GM21737 (cell line): Measurements from ENCODE around the gene C1orf141.
A peak's percentile ranks its signal among the peaks of the same experiment; 100 is the strongest.
"Not testable (repeated sequence)": the region's sequence is repeated elsewhere in the genome, so short reads cannot be mapped to it uniquely, and the experiment has no call there.

Experiments used
- ATAC-seq: cut with Tn5 transposase; IDR thresholded peaks from one replicate; pipeline ENCODE4 v1.9.1; 2021; ENCODE audit warnings: mild to moderate bottlenecking, moderate library complexity; ENCODE audit not compliant: unreplicated experiment

The C1orf141 gene

DNA sequence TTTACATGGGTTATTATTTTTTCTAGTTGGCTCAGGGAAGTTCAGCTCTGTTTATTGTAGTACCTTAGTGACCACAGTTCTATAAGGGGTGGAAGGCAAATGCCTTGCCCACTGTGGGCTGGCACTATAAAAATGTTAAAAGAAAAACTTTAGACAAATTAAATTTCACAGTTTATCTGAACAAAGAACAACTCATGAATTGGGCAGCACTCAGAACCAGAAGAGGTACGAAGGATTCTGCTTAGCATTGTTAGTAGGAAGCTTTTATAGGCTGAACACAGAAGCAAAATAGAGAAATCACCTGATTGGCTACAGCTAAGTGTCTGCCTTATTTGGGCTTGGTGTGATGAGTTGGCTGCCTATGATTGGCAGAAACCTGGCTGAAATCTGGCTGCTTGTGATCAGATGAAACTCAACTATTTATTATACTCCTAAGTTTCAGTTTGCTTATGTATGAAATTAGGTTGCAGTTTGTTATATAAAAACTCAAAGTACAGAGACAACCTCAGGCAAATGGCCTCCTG, 45.0 kb downstream of the C1orf141 start:
- no peak for ATAC-seq

DNA sequence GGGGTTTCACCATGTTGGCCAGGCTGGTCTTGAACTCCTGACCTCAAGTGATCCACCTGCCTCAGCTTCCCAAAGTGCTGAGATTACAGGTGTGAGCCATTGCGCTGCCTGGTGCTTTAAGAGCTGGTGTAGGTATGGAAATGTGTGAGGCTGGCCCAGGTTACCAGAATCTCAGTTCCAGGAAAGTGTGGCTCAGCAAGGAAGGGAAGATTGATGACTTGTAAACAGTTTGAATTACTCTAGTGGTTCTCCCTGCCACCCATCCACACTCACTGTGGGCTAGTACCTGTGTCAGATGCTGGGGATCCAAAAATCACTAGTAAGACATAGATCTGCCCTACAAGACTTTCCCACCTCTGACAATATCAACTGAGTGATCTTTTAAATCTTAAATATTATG, 46.3 kb downstream of the C1orf141 start:
- ATAC-seq, result no peak

DNA sequence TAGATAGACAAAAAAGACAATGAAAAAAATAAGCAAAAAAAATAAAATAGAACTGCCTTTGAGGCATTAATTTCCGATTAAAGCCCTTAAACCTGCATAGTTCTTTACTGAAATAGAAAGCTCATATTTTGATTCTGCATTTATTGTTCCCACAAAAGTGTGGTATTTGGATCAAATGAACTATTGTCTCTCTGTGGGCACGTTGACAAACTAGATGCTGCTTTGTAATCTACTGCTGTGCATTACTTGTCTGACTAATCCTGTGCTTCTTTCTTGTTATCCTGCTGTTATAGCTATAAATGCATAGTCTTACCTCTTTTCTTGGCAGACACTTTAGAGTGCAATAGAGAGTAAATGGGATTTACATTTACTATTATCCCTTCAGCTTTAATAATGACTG, 49.4 kb downstream of the C1orf141 start:
- ATAC-seq, result no peak

GRCh38 chr1:67084765-67085318, 49.9 kb downstream of the C1orf141 start:
- no peak for ATAC-seq

GRCh38 chr1:67078291-67078690, 56.5 kb downstream of the C1orf141 start:
- no peak for ATAC-seq

DNA sequence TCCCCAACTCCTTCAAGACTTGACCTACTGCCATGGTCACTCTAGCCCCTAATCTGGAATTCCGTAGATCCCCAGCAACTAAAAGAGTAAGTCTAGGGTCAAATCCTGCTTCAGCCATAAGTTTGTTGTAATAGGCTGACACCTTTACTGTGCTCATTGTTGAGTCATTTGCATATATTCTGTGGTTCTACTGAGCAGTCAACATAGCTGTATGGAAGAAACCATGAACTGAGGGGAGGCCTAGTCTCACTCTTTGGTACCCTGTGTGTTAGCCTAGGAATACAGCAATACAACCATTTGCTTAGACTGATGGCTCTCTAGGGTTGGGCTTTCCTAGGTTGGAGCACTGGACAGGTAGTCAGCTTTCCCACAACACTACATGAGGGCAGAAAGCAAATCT, 57.2 kb downstream of the C1orf141 start:
- no peak for ATAC-seq

- no peak for ATAC-seq
Measured at GRCh38 chr1:67072749-67073148, 62.0 kb downstream of the C1orf141 start.

DNA sequence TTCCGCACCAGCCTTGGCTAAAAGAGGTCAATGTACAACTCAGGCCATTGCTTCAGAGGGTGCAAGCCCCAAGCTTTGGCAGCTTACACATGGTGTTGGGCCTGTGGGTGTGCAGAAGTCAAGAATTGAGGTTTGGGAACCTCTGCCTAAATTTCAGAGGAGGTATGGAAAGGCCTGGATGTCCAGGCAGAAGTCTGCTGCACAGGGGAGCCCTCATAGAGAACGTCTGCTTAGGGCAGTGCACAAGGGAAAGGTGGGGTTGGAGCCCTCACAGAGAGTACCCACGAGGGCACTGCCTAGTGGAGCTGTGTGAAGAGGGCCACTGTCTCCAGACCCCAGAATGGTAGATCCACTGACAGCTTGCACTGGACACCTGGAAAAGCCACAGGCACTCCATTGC, 67.1 kb downstream of the C1orf141 start:
- not testable (repeated sequence) for ATAC-seq

DNA sequence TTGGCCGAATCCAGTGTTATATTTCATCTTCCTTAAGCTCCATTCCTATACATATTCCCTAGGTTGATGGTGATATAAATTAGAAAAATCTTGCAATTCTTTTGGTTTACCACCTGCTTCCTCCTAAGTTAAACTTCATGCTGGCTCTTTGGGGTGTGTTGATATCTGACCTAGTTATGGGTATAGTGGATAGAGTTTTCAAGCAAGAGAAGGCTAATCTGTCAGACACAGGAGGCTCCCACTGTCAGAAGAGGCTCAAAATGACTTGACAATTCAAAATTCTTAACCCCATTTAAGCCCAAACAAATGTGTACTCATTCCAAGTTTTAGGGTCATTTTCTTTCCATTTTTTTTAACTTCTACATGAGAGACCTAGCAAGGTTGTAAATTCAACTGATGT, 72.4 kb downstream of the C1orf141 start:
- ATAC-seq, result no peak

GRCh38 chr1:67061266-67061665, 73.5 kb downstream of the C1orf141 start:
- no peak for ATAC-seq

- no peak for ATAC-seq
Measured at GRCh38 chr1:67060811-67061218, 74.0 kb downstream of the C1orf141 start.

GRCh38 chr1:67059346-67059745, 75.4 kb downstream of the C1orf141 start:
- ATAC-seq, result no peak

GRCh38 chr1:67058761-67059160, 76.0 kb downstream of the C1orf141 start:
- ATAC-seq, result no peak

DNA sequence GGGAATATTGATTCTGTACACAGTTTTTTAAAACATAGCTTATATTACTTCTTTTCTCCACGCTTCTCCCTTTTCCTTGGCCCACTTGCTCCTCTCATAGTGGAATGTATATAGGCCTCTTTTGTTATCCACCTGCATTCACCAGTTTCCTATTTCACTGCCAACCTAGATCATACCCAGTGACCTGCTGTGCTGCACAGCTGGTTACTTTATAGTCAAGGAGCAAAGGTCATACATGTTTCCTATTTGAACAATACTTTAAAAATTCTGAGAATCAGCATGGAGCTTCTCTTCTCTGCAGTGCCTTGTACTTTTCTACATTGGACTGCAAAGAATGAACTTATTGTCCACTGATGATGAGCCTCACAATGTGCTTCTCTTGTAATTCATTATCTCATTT, 76.5 kb downstream of the C1orf141 start:
- no peak for ATAC-seq

DNA sequence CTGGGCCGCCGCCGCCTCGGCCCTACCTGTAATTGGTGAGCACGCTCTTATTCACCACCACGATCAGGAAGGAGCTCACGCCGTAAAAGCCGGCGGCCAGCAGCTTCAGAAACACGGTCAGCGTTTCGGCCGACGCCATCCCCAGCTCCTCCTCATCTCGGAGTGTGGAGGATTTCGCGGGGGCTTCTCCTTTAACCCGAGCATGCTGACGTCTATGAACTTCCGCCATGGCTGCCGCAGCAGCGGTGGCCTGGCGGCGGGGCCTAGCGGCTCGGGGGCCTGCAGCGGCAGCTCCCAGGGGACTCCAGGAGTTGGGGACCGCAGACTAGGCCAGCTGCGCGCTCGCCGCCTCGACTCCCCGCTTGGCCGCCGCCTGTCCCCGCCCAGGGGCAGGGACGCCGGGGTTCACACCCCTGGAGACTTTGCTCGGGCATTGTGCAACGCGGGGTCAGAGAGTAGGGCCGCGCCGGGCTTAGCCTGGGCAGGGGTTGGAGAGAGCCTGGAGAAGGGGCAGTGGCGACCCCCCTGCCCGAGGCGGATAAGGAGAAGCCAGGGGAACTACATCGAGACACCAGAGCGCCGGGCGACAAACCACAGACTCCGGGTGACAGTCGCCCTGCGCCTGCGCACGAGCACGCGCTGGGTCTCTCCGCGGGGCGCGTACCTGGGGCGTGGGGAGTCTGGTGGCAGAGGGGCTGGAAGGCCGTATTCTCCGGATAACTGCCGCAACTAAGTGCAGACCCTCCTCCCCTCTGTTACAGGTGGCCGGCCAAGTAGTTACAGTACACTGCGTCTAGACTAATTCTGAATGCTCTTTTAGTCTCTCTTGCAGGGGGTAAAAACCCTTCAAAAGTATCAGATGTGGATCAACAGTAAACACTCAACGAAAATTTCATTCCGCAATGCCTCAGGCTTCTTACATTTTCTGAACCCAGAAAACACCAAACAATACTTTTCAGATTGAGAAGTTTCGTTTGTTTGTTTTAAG, 80.7 kb downstream of the C1orf141 start, which contains the start of gene SLC35D1:
Gene SLC35D1 (minus strand): TSS at position 364 of the 988 bp plus-strand sequence. CDS start 135 bp downstream, at position 229.
- peak; percentile 82 for ATAC-seq

GRCh38 chr1:67053535-67053784, 81.3 kb downstream of the C1orf141 start:
- ATAC-seq, result peak; percentile 36

- ATAC-seq, result peak; percentile 30
Measured at GRCh38 chr1:67052741-67053534, 81.8 kb downstream of the C1orf141 start.

GRCh38 chr1:67051196-67051595, 83.6 kb downstream of the C1orf141 start:
- ATAC-seq, result no peak

DNA sequence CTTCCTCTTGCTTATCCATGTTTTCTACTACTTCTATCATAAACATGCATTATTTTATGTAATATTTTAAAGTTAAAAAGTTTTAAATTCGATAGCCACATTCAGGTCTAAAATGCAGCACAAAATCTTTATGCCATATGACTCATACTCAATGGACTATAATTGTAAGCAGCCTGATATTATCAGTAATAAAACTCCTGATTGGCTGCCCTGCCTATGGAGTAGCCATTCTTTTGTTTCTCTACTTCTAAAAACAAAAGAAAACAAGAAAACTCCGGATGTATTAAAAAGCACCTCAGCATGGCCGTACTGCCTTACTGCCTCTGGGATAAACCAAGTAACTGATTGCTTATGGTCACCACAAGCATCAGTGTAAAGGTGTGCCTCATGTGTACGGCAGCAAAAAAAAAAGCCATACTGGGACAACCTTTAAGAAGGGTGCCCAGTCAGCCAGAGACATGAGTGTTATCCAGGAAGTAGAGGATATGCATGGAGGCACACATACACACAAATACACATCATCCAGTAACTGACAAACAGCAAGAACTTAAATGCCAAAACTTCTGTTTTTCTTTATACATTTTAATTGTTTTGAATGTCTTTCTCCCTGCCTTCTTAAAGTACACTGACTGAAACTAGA, 90.0 kb downstream of the C1orf141 start:
- no peak for ATAC-seq

DNA sequence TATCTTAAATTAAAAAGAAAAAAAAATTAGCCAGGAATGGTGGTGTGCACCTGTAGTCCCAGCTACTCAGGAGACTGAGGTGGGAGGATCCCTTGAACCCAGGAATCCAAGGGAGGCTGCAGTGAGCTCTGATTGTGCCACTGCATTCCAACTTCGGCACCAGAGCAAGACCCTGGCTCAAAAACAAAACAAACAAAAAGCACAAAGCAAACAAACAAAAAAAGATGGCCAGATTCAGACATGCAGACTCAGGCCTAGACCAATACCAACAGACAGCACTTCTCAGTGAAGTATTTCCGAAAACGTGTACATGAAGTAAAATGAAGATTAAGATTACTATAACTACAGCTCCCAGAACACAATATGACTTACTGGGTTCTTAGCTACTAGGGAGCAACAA, 91.4 kb downstream of the C1orf141 start:
- ATAC-seq, result no peak
